22Rv1 (cell line): ENCODE measurements around the gene EIF4E1B.

Experiments used
- H3K27ac ChIP-seq: fragments of 450-650 bp; 2 replicates; pipeline ENCODE4 v1.5.1; 2017
- CTCF ChIP-seq: fragments of 450-650 bp; IDR thresholded peaks from 2 replicates; pipeline ENCODE4 v1.5.1; 2017; ENCODE audit warnings: mild to moderate bottlenecking
- ZFX ChIP-seq: fragments of 450-650 bp; IDR thresholded peaks from 2 replicates; pipeline ENCODE4 v1.6.1; 2017; ENCODE audit warnings: antibody characterized with exemption, borderline replicate concordance

EIF4E1B gene

GRCh38 chr5:176592573-176592972 is 37.9 kb upstream of the EIF4E1B start:
- TF ChIP-seq CTCF (no peak), ZFX (no peak)
- no peak overlapping the region for H3K27ac ChIP-seq

DNA sequence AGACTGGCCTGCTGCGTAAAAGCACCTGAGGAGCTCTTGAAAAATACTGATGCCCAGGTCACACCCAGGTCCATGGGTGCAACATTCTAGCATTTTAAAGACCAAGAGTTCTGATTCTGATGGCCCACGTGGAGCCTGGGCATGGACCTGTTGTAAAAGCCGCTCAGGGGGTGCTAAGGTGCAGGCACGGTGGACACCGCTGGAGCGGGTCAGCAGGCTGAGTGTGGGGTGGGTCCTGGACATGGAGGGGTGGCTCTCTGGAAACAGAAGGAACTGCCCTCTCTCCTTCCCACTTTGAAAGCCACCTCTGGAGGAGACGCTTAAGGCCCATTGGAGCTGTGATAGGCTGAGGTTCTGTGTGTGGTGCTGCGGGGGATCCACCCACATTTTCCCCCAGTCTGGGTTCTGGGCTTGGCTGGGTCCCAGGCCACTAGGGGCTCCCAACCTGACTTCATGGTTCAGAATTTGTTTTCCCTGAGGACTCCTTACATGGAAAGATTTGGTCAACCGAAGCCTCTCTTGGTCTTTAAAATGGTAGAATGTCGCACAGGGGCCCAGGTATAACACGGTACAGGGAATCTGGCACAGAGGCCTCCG is 37.1 kb upstream of the EIF4E1B start:
- TF ChIP-seq ZFX: no peak
- TF ChIP-seq CTCF: no peak
- no peak overlapping the region for H3K27ac ChIP-seq

- TF ChIP-seq ZFX: no peak
- TF ChIP-seq CTCF: no peak
Observed at GRCh38 chr5:176594554-176594953, 35.9 kb upstream of the EIF4E1B start.

GRCh38 chr5:176595386-176595943 is 35.0 kb upstream of the EIF4E1B start:
- H3K27ac ChIP-seq: no peak overlapping the region
- TF ChIP-seq CTCF: no peak
- no peak for TF ChIP-seq ZFX

More at GRCh38 chr5:176594554-176594953, 35.9 kb upstream of the EIF4E1B start:
- H3K27ac ChIP-seq: no peak overlapping the region

GRCh38 chr5:176596069-176596644 is 34.3 kb upstream of the EIF4E1B start:
- no peak overlapping the region for H3K27ac ChIP-seq
- TF ChIP-seq ZFX: no peak
- TF ChIP-seq CTCF: no peak

GRCh38 chr5:176596689-176597416 is 33.6 kb upstream of the EIF4E1B start:
- TF ChIP-seq CTCF: no peak
- TF ChIP-seq ZFX: no peak
- no peak overlapping the region for H3K27ac ChIP-seq
